ENCODE results near the gene RPP14. TPM values are rescaled to one million over a fixed set of nuclear protein-coding genes. Genes with fewer than 3 reads are reported as not detected.

RPP14 gene
- total RNA-seq, 4 donors from 2014 or later, result 9.1 to 16.0 (median 10.4) TPM

GRCh38 chr3:58349792-58350626 is 44.0 kb downstream of the RPP14 start:
- peaks cover 3 to 43% (median 23%) of the 10 kb centered on the region in 4 donors for H3K4me1 ChIP-seq
- H3K36me3 ChIP-seq, result no peaks in the 10 kb centered on the region
- no peak overlapping the region for H3K27ac ChIP-seq (replicated peaks in 1 of 4)
- intact Hi-C loops (cut with DNase I), result no loop called here
- no peaks in the 10 kb centered on the region for H3K9me3 ChIP-seq
- TF ChIP-seq POLR2A (IDR thresholded peaks at IDR 0.05; ENCODE audit: low read depth), result no peak
- no peak for TF ChIP-seq CTCF (IDR thresholded peaks at IDR 0.05)
- no peak for TF ChIP-seq EP300 (IDR thresholded peaks at IDR 0.05)
- TF ChIP-seq POLR2AphosphoS5 (IDR thresholded peaks at IDR 0.05), result no peak
- WGBS, result 92% methylated on average over 7 of the region's 7 CpGs
- DNase-seq (ENCODE audit: extremely low spot score), result no peak
- H3K27me3 ChIP-seq, result no peaks in the 10 kb centered on the region
- no peak overlapping the region for H3K4me3 ChIP-seq

- no peak overlapping the region for H3K4me3 ChIP-seq
- intact Hi-C loops (cut with DNase I), result no loop called here
- H3K36me3 ChIP-seq, result no peaks in the 10 kb centered on the region
- 82% methylated on average over 2 of the region's 2 CpGs for WGBS
- H3K9me3 ChIP-seq, result no peaks in the 10 kb centered on the region
- no peak overlapping the region for H3K27ac ChIP-seq (replicated peaks in 1 of 4)
- TF ChIP-seq POLR2AphosphoS5 (IDR thresholded peaks at IDR 0.05) (no peak), EP300 (IDR thresholded peaks at IDR 0.05) (no peak), POLR2A (IDR thresholded peaks at IDR 0.05; ENCODE audit: low read depth) (no peak), CTCF (IDR thresholded peaks at IDR 0.05) (no peak)
- H3K27me3 ChIP-seq, result no peaks in the 10 kb centered on the region
- peaks cover 3 to 49% (median 24%) of the 10 kb centered on the region in 4 donors for H3K4me1 ChIP-seq
- DNase-seq (ENCODE audit: extremely low spot score), result no peak
Measured at GRCh38 chr3:58350627-58351013, 44.6 kb downstream of the RPP14 start.

GRCh38 chr3:58351920-58352319 is 45.9 kb downstream of the RPP14 start:
- H3K4me1 ChIP-seq, result peaks cover 11 to 62% (median 26%) of the 10 kb centered on the region in 4 donors
- H3K27ac ChIP-seq (replicated peaks in 1 of 4), result no peak overlapping the region
- intact Hi-C loops (cut with DNase I), result no loop called here
- H3K9me3 ChIP-seq, result no peaks in the 10 kb centered on the region
- no peak overlapping the region for H3K4me3 ChIP-seq
- 73% methylated on average over 3 of the region's 3 CpGs for WGBS
- no peaks in the 10 kb centered on the region for H3K27me3 ChIP-seq
- H3K36me3 ChIP-seq, result no peaks in the 10 kb centered on the region
- no peak for TF ChIP-seq POLR2AphosphoS5 (IDR thresholded peaks at IDR 0.05)
- TF ChIP-seq CTCF (IDR thresholded peaks at IDR 0.05), result no peak
- TF ChIP-seq POLR2A (IDR thresholded peaks at IDR 0.05; ENCODE audit: low read depth), result no peak
- TF ChIP-seq EP300 (IDR thresholded peaks at IDR 0.05), result no peak
- DNase-seq (ENCODE audit: extremely low spot score), result no peak

GRCh38 chr3:58352626-58353025 is 46.6 kb downstream of the RPP14 start:
- Histone ChIP-seq H3K36me3 (no peaks in the 10 kb centered on the region), H3K27me3 (no peaks in the 10 kb centered on the region), H3K27ac (replicated peaks in 1 of 4) (no peak overlapping the region), H3K9me3 (no peaks in the 10 kb centered on the region), H3K4me1 (peaks cover 11 to 62% (median 26%) of the 10 kb centered on the region in 4 donors), H3K4me3 (no peak overlapping the region)
- WGBS, result 87% methylated on average over 6 of the region's 6 CpGs
- intact Hi-C loops (cut with DNase I), result no loop called here
- no peak for DNase-seq (ENCODE audit: extremely low spot score)
- TF ChIP-seq EP300 (IDR thresholded peaks at IDR 0.05) (no peak), POLR2A (IDR thresholded peaks at IDR 0.05; ENCODE audit: low read depth) (no peak), POLR2AphosphoS5 (IDR thresholded peaks at IDR 0.05) (no peak), CTCF (IDR thresholded peaks at IDR 0.05) (no peak)
